ENCODE measurements around the gene VSIR. TPM values are rescaled to one million over a fixed set of nuclear protein-coding genes. Genes with fewer than 3 reads are reported as not detected.
A peak's percentile ranks its signal among the peaks of the same experiment; 100 is the strongest.

The VSIR gene
- polyA plus RNA-seq, 3 donors from 2014 or later: 183 to 376 (median 274) TPM

DNA sequence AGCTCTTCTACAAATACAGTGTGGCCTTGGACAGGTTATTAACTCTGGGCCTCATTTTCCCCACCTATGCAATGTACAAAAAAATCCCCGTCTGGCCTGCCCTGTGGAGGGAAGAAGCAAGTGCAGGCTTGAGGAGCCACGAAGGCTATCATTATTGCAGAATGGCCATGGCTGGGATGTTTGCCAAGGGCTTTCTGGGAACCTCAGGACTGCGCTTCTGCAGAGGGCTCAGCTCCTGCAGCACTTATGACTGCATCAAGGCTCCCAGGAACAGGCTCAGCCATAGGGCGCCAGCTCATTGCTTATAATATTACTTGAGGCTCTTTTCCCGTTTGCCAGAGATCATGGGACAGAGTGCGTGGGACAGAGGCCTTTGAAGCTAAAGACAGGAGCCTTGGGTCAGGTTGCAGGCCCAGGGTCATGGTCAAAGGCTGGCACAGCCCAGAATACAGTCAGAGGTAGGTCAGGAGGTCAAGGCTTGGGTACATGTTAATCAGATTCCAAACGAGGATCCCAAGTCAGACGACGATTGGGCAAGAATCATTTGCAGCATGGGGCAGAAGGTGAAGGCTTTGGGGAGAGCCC lies 33.2 kb downstream of the VSIR start:
- no peaks in the 10 kb centered on the region for H3K36me3 Mint-ChIP-seq
- H3K4me1 Mint-ChIP-seq: peaks cover 88 to 94% of the 10 kb centered on the region in 2 donors
- peak overlapping the region in 4 of 6 donors; percentile 41 to 83 (median 59) for H3K27ac Mint-ChIP-seq
- H3K4me3 Mint-ChIP-seq: peak overlapping the region; percentile 38 to 74 (median 59)
- DNase-seq: no peak
- H3K27me3 Mint-ChIP-seq (ENCODE audit: low read depth in 3 of 3): peaks cover 0 to 8% (median 0%) of the 10 kb centered on the region in 3 donors
- H3K9me3 Mint-ChIP-seq: no peaks in the 10 kb centered on the region

DNA sequence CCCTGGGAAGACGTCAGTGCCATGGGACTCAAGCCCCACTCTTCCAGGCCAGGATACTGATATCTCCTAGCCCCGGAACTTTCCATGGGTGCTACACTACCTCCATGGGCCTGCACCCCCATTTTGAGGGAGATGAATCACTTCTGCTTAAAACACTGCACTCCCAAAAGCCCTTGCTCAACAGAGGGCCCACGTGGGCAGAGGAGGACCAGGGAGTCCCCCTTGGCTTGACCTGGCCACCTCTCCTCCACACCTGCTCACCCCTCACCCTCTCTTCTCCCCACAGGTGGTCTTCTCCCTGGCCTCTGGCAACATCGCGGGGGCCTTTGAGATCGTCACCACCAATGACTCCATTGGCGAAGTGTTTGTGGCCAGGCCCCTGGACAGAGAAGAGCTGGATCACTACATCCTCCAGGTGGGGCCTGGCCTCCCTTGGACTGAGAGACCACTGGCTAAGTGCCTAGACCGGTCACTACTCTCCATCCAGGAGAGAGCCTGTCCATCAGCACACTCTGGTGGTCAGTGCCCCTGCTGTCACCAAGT lies 33.9 kb downstream of the VSIR start:
- Mint-ChIP-seq H3K9me3 (no peaks in the 10 kb centered on the region), H3K36me3 (no peaks in the 10 kb centered on the region), H3K4me1 (peaks cover 88 to 93% of the 10 kb centered on the region in 2 donors), H3K27me3 (ENCODE audit: low read depth in 3 of 3) (peaks cover 0 to 11% (median 0%) of the 10 kb centered on the region in 3 donors), H3K27ac (peak overlapping the region; percentile 13 to 83 (median 59)), H3K4me3 (no peak overlapping the region)
- no peak for DNase-seq

DNA sequence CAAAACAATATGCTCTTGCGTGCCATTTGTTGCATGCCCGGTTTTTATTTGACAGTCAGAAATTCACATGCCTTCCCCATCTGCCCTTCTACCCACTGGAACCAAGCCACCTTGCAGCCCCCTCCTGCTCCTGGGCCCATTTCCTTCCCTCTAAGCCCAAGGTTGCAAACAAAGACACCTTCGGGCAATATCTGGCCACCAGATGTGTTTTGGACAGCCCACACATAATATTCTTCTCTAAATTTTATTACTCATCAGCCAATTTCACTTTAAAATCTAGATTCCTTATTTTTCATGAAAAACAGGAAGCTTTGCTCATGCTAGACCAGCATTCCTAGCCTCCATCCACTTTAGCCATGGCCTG lies 35.5 kb downstream of the VSIR start:
- no peaks in the 10 kb centered on the region for H3K36me3 Mint-ChIP-seq
- peak overlapping the region; percentile 69 to 93 (median 86) for H3K27ac Mint-ChIP-seq
- H3K27me3 Mint-ChIP-seq (ENCODE audit: low read depth in 3 of 3): peaks cover 2 to 9% (median 2%) of the 10 kb centered on the region in 3 donors
- no peak overlapping the region for H3K4me3 Mint-ChIP-seq
- H3K4me1 Mint-ChIP-seq: peaks cover 85 to 89% of the 10 kb centered on the region in 2 donors
- DNase-seq: no peak
- H3K9me3 Mint-ChIP-seq: no peaks in the 10 kb centered on the region

DNA sequence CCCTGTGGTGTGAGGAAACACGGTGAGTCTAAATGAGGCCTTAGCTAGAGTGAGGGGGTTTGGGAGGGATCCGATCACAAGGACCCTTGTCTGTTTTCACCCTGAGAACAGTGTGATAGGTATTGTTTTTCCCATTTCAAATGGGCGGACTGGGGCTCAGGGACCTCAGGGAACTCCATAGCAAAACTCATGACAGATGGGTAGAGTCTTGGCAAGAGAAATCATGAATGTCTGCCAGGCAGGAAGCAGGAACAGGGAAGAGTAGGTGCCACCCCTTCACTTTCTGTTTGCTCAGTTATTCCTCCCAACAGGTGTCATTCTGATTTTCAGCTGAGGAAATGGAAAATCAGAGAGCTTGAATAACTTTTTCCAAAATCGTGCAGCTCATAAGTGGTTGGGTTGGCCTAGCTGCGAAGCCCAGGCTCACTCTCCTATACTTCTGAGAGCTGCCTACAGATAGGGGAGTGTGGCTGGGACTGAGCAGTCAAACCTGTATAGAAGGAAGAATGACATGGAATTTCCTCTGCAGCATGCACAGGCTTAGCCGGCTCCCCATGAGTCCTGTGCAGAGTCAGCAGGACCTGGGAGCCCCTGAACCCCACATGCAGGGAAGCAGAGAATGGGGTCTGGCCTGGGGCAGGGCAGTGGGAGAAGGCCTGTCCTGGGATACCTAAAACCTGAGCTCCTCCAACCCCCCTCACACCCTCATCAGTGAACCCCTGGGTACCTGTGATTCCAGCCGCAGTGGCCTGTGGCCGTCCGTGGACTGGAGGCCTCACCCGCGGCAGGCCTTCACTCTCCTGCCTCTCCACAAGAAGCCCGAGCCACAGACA lies 36.1 kb downstream of the VSIR start:
- no peak for DNase-seq
- Mint-ChIP-seq H3K4me1 (peaks cover 85 to 89% of the 10 kb centered on the region in 2 donors), H3K27ac (peak overlapping the region; percentile 72 to 93 (median 90)), H3K9me3 (no peaks in the 10 kb centered on the region), H3K27me3 (ENCODE audit: low read depth in 3 of 3) (peaks cover 2 to 7% (median 2%) of the 10 kb centered on the region in 3 donors), H3K36me3 (no peaks in the 10 kb centered on the region), H3K4me3 (peak overlapping the region in 2 of 5 donors; percentile 4 to 68)

DNA sequence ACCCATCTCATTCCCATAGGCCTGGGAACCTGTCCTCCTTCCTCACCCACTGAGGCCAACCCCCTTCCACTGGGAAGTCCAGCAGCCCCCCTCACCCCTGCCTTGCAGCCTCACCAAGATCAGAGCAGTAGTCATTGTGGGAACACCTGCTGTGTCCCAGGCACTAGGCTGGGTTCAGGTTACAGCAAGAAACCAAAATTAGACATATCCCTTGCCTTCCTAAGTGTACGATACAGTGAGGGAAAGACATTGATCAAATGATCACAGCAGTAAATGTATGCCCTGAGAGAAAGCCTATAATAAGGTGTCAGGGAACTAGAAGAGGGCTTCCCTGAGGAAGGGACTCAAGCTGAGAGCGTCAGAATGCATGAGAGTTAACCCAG lies 36.8 kb downstream of the VSIR start:
- H3K9me3 Mint-ChIP-seq: no peaks in the 10 kb centered on the region
- H3K4me3 Mint-ChIP-seq: peak overlapping the region; percentile 4 to 74 (median 56)
- H3K27me3 Mint-ChIP-seq (ENCODE audit: low read depth in 3 of 3): peaks cover 2 to 4% (median 2%) of the 10 kb centered on the region in 3 donors

DNA sequence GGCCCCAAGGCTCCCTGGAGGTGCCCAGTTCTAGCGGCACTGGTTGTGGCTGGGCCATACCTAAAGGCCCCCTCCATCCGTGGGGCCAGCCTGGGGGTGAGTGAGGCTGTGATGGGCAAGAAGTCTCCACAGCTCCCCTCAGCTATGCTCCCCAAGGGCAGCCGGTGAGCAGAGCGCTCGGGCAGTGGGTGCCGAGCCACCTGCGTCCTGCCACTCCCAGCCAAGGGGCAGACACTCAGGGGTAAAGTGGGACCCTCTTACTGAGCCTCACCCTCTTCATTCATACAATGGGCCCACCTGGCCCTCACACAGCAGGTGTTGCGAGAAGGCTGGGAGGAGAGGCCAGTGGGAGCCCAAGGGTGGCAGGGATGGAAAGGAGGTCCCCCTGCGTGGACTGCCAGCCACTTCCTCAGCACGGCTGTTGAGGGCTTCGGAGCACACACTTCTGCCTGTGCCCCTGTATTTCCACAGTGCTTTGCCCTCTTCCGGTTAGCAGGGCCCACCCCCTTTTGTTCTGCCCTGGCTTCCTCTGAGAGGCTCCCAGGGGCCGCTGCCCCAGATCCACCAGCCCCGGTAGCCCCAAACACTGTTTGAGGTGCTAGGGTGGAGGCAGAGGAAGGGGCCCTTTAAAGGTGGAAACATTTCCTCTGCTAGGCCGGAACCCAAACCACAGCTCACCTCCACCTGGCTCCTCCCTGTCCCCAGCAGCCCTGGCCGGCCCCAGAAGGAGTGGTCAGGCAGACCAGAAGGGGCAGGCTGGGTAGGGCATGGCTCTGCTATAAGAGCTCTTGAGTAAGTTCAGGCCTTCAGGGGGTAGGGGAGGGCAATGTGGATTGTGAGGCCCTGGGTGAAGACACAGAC lies 37.4 kb downstream of the VSIR start:
- Mint-ChIP-seq H3K9me3 (no peaks in the 10 kb centered on the region), H3K27me3 (ENCODE audit: low read depth in 3 of 3) (peaks cover 2 to 4% (median 2%) of the 10 kb centered on the region in 3 donors), H3K27ac (peak overlapping the region; percentile 71 to 93 (median 86)), H3K4me3 (peak overlapping the region; percentile 28 to 74 (median 63)), H3K4me1 (peaks cover 85 to 88% of the 10 kb centered on the region in 2 donors), H3K36me3 (no peaks in the 10 kb centered on the region)
- peak; percentile 65 to 75 (median 67) for DNase-seq

More for the DNA sequence above, 36.8 kb downstream of the VSIR start:
- peaks cover 85 to 89% of the 10 kb centered on the region in 2 donors for H3K4me1 Mint-ChIP-seq
- H3K36me3 Mint-ChIP-seq: no peaks in the 10 kb centered on the region
- no peak for DNase-seq
- peak overlapping the region; percentile 71 to 93 (median 86) for H3K27ac Mint-ChIP-seq

DNA sequence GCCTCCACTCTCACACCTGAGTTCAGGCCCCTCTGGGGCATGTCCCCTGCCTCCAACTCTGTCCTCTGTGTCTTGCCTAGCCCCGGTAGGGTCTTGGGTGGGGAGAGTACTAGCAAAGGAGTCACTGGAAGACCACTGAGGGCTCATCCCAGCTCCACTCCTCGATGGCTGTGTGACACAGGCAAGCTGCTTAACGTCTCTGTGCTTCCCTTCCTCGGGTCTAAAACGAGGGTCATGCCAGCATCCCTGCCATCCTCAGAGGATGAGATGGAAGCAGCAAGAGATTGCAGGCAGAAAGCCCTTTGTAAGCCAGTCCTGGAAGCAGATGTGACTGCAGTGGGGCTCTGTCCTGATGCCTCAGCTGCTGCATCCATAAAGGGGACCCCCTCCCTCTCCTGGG lies 38.5 kb downstream of the VSIR start:
- Mint-ChIP-seq H3K9me3 (no peaks in the 10 kb centered on the region), H3K4me3 (peak overlapping the region in 2 of 5 donors; percentile 21 to 45)

DNA sequence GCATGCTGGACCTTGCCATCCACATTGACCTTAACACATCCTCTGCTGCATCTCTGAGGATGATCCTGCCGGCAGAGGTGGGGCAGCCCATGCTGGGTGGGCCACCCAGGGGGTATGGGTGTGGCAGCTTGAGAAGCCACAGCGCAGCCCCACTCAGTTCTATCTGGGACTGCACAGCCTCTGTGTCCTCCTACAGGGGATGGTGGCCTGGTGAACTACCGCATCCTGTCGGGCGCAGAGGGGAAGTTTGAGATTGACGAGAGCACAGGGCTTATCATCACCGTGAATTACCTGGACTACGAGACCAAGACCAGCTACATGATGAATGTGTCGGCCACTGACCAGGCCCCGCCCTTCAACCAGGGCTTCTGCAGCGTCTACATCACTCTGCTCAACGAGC lies 41.5 kb downstream of the VSIR start:
- DNase-seq: peak in 1 of 3 donors; percentile 31
- Mint-ChIP-seq H3K36me3 (no peaks in the 10 kb centered on the region), H3K4me1 (peaks cover 84 to 89% of the 10 kb centered on the region in 2 donors), H3K27ac (peak overlapping the region; percentile 2 to 56 (median 38)), H3K27me3 (ENCODE audit: low read depth in 3 of 3) (peaks cover 2 to 10% (median 5%) of the 10 kb centered on the region in 3 donors), H3K4me3 (peak overlapping the region in 3 of 5 donors; percentile 14 to 44 (median 42)), H3K9me3 (no peaks in the 10 kb centered on the region)

More for the DNA sequence above, 38.5 kb downstream of the VSIR start:
- H3K27ac Mint-ChIP-seq: peak overlapping the region; percentile 71 to 93 (median 86)
- peaks cover 2 to 4% (median 2%) of the 10 kb centered on the region in 3 donors for H3K27me3 Mint-ChIP-seq (ENCODE audit: low read depth in 3 of 3)
- no peak for DNase-seq
- peaks cover 83 to 84% of the 10 kb centered on the region in 2 donors for H3K4me1 Mint-ChIP-seq
- H3K36me3 Mint-ChIP-seq: no peaks in the 10 kb centered on the region

DNA sequence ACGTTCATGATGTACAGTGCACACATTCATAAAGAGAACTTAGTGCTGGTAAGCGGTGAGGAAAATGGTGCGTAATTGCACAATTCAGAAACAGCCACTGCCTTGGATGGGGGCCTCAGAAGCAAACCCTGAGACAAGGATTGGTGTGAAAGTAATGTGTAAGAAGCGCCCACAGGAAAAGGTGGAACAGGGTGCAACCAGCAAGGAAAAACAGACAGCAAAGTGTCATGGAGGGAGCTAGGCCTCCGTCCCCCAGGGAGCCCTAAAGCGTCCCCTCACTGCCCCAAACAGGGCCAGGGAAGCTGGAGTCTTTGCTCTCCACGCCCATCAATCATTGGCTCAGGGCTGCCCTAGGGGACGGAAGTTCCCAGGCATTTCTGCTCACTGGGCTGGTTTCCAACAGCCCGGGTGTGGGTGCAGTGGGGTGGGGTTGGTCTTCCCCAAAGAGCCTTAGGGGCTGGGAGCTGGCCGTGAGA lies 44.1 kb downstream of the VSIR start:
- peak overlapping the region in 2 of 5 donors; percentile 7 to 18 for H3K4me3 Mint-ChIP-seq
- H3K9me3 Mint-ChIP-seq: no peaks in the 10 kb centered on the region
- no peak for DNase-seq
- peak overlapping the region; percentile 28 to 97 (median 85) for H3K27ac Mint-ChIP-seq
- peaks cover 81 to 82% of the 10 kb centered on the region in 2 donors for H3K4me1 Mint-ChIP-seq
- H3K36me3 Mint-ChIP-seq: no peaks in the 10 kb centered on the region
- H3K27me3 Mint-ChIP-seq (ENCODE audit: low read depth in 3 of 3): peaks cover 2 to 7% (median 7%) of the 10 kb centered on the region in 3 donors

DNA sequence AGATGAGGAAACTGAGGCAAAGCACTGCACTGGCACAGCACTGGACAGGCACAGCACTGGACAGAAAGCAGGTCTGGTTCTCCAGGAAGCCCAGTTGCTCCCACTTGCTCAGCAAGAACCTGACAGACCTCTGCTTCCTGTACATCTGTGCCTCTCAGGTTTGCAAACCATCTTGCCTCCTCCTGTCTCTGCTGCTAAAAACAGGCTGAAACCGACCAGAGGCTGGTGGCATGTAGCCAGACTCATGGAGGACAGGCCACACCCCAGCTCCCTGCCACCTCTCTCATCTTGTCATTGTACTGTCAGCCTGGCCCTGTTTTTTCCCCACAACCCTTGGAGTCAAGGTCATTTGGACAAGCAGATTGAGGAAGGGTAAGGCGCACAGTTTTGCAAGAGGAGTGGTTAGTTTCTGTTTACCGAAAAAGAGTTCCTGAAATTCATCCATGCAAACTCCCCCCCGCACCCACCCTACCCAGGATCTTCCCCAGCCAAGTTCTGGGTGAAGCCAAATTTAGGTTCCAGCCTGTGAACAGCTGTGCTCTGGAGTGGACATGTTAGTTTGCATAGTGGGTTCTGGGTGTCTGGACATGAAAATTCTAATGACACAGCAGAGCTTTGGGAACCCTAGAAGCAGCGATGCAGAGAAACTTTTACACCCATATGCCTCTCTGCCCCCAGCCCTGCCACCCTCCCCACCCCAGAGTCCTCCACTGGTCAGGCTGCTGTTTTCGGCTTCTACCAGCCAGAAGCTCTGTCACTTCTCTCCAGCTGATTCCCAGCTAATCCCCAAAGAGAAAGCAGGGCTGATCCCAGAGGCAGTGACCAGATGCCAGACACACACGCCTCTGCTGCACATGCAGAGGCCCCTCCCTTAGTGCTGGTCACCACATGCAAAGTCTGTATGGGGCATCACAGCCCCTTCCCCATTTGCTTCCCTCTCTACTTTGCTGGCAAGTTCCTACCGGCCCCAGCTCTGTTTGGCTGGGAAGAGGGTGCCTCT lies 45.3 kb downstream of the VSIR start:
- peak overlapping the region; percentile 90 to 97 (median 96) for H3K27ac Mint-ChIP-seq
- H3K9me3 Mint-ChIP-seq: no peaks in the 10 kb centered on the region
- peak overlapping the region; percentile 73 to 84 (median 78) for H3K4me3 Mint-ChIP-seq
- peaks cover 72 to 73% of the 10 kb centered on the region in 2 donors for H3K4me1 Mint-ChIP-seq
- peak; percentile 67 to 73 (median 73) for DNase-seq
- no peaks in the 10 kb centered on the region for H3K36me3 Mint-ChIP-seq
- peaks cover 0 to 7% (median 5%) of the 10 kb centered on the region in 3 donors for H3K27me3 Mint-ChIP-seq (ENCODE audit: low read depth in 3 of 3)

DNA sequence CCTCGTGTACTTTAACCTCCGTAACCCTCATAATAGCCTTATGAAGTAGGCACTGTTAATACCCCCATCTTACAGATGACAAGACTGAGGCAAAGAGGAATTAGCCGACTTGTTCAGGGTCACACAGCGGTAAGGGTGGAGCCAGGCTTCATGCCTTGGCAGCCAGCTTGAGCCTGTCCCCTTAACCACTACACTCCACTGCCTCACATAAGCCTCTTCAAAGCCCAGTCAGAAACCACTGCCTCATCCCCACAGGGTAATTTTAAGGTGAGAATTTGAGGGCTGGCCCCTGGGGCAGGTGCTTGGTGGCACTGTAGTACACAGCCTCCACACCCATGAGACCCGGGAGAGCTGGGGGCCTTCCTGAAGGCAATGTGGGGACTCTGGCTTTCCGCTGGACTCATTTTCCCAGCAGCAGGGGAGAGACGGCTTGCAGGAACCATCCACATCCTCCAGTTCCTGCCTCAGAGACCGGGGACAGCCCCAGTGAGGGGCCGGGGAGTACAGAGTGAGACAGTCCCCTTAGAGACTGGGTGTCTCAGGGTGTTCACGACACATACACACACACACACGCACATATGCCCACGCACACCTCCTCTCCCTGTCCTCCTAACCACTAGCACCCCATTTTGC lies 46.1 kb downstream of the VSIR start:
- no peaks in the 10 kb centered on the region for H3K9me3 Mint-ChIP-seq
- H3K27ac Mint-ChIP-seq: peak overlapping the region; percentile 90 to 97 (median 96)
- H3K4me1 Mint-ChIP-seq: peaks cover 64 to 67% of the 10 kb centered on the region in 2 donors
- peak; percentile 67 to 76 (median 70) for DNase-seq
- H3K4me3 Mint-ChIP-seq: peak overlapping the region; percentile 73 to 84 (median 78)
- H3K27me3 Mint-ChIP-seq (ENCODE audit: low read depth in 3 of 3): peaks cover 0 to 7% (median 5%) of the 10 kb centered on the region in 3 donors
- no peaks in the 10 kb centered on the region for H3K36me3 Mint-ChIP-seq

All from immature natural killer cell (primary cell).